HG03457 (cell line): ENCODE results near the gene CACFD1.
"Not testable (repeated sequence)": the region's sequence is repeated elsewhere in the genome, so short reads cannot be mapped to it uniquely, and the experiment has no call there.

ENCODE experiments used
- ATAC-seq: cut with Tn5 transposase; IDR thresholded peaks from one replicate; pipeline ENCODE4 v1.9.1; 2021; ENCODE audit warnings: moderate number of reproducible peaks; ENCODE audit not compliant: unreplicated experiment

The CACFD1 gene

GRCh38 chr9:133439337-133439736 lies 20.4 kb upstream of the CACFD1 start:
- no peak for ATAC-seq

GRCh38 chr9:133440874-133441273 lies 18.9 kb upstream of the CACFD1 start:
- ATAC-seq: no peak

- ATAC-seq: no peak
These were observed 18.2 kb upstream of the CACFD1 start for GRCh38 chr9:133441571-133441970.

GRCh38 chr9:133443248-133443647 lies 16.5 kb upstream of the CACFD1 start:
- ATAC-seq: no peak

- no peak for ATAC-seq
These were observed 15.8 kb upstream of the CACFD1 start for GRCh38 chr9:133443982-133444381.

- no peak for ATAC-seq
These were observed 14.3 kb upstream of the CACFD1 start for GRCh38 chr9:133445293-133445969.

- no peak for ATAC-seq
These were observed 11.2 kb upstream of the CACFD1 start for GRCh38 chr9:133448487-133448972.

GRCh38 chr9:133449760-133450159 lies 10.0 kb upstream of the CACFD1 start:
- ATAC-seq: no peak

GRCh38 chr9:133451865-133452264 lies 7.9 kb upstream of the CACFD1 start:
- ATAC-seq: not testable (repeated sequence)

GRCh38 chr9:133452562-133452961 lies 7.2 kb upstream of the CACFD1 start:
- ATAC-seq: no peak

- ATAC-seq: no peak
These were observed 6.1 kb upstream of the CACFD1 start for GRCh38 chr9:133453651-133454050.

GRCh38 chr9:133454325-133454724 lies 5.5 kb upstream of the CACFD1 start:
- ATAC-seq: no peak

GRCh38 chr9:133454943-133455673 lies 4.7 kb upstream of the CACFD1 start:
- no peak for ATAC-seq

- ATAC-seq: no peak
These were observed 3.8 kb upstream of the CACFD1 start for GRCh38 chr9:133455936-133456335.

GRCh38 chr9:133456409-133456808 lies 3.4 kb upstream of the CACFD1 start:
- ATAC-seq: no peak

- ATAC-seq: no peak
These were observed 2.5 kb upstream of the CACFD1 start for GRCh38 chr9:133457233-133457632.

GRCh38 chr9:133457748-133458147 lies 2.0 kb upstream of the CACFD1 start:
- no peak for ATAC-seq

- ATAC-seq: no peak
These were observed 1.0 kb upstream of the CACFD1 start for GRCh38 chr9:133458643-133459312.

GRCh38 chr9:133460405-133461175 lies 812 bp downstream of the CACFD1 start:
- peak; percentile 21 for ATAC-seq

- no peak for ATAC-seq
These were observed 2.2 kb downstream of the CACFD1 start for GRCh38 chr9:133461975-133462374.

GRCh38 chr9:133463234-133463863 lies 3.6 kb downstream of the CACFD1 start:
- ATAC-seq: no peak
